Neural progenitor cell (in vitro differentiated cells): ENCODE results near the gene DPYSL5.
"Not testable (repeated sequence)": the region's sequence is repeated elsewhere in the genome, so short reads cannot be mapped to it uniquely, and the experiment has no call there.

Experiments
- CTCF ChIP-seq: fragments of 200-600 bp; sonication (generic); IDR thresholded peaks from 2 replicates; pipeline ENCODE4 v1.5.1; 2017; ENCODE audit warnings: antibody characterized with exemption, mild to moderate bottlenecking
- EZH2 ChIP-seq: fragments of 200-600 bp; sonication (generic); IDR thresholded peaks from 2 replicates; pipeline ENCODE4 v1.6.1; 2017; ENCODE audit warnings: antibody characterized with exemption, mild to moderate bottlenecking, moderate library complexity

- not testable (repeated sequence) for TF ChIP-seq CTCF, EZH2
Observed at GRCh38 chr2:26814072-26814765, 33.7 kb upstream of the DPYSL5 start.
